Measurements from ENCODE around the gene TRNAU1AP.

GRCh38 chr1:28512058-28512611 is 40.8 kb upstream of the TRNAU1AP start:
- TF ChIP-seq USF1 (IDR thresholded peaks at IDR 0.05) = no peak
- TF ChIP-seq CEBPB (IDR thresholded peaks at IDR 0.05) = no peak
- TF ChIP-seq REST (IDR thresholded peaks at IDR 0.05; ENCODE audit: low read depth) = no peak
- TF ChIP-seq RAD21 (IDR thresholded peaks at IDR 0.05; ENCODE audit: low read depth) = no peak
- no peak for TF ChIP-seq EGR1 (IDR thresholded peaks at IDR 0.05)
- no peak for TF ChIP-seq TCF12 (IDR thresholded peaks at IDR 0.05; ENCODE audit: low read depth)
- no peak for TF ChIP-seq ZBTB7A (IDR thresholded peaks at IDR 0.05; ENCODE audit: low read depth)
- TF ChIP-seq TAF1 (IDR thresholded peaks at IDR 0.05; ENCODE audit: low read depth) = no peak
- no peak for TF ChIP-seq MAX (IDR thresholded peaks at IDR 0.05)
